Upper lobe of left lung (tissue), 6 donors: ENCODE results near the gene PDXDC1. TPM values are rescaled to one million over a fixed set of nuclear protein-coding genes. Genes with fewer than 3 reads are reported as not detected.
"Not testable (repeated sequence)": the region's sequence is repeated elsewhere in the genome, so short reads cannot be mapped to it uniquely, and the experiment has no call there.

ENCODE experiments used
- ATAC-seq, 2 donors: fragments of 200-7000 bp; cut with Tn5 transposase; one replicate each; pipeline ENCODE4 v1.9.1; 2022; ENCODE audit warnings: mild to moderate bottlenecking in 2 of 2, moderate library complexity in 2 of 2; ENCODE audit not compliant: low FRiP score in 2 of 2
- DNase-seq, 2 donors: peaks; one replicate each; pipeline ENCODE4 v3.0.0-alpha.2; 2019 to 2020
- H3K27ac ChIP-seq, 4 donors: fragments of 200-600 bp; sonication (generic); one replicate each; pipeline ENCODE4 v1.5.1; 2016 to 2019
- H3K27me3 ChIP-seq, 4 donors: fragments of 200-600 bp; sonication (generic); one replicate each; pipeline ENCODE4 v1.5.1; 2017 to 2019
- H3K36me3 ChIP-seq, 4 donors: fragments of 200-600 bp; sonication (generic); one replicate each; pipeline ENCODE4 v1.5.1; 2016 to 2019
- H3K4me1 ChIP-seq, 4 donors: fragments of 200-600 bp; sonication (generic); one replicate each; pipeline ENCODE4 v1.5.1; 2018 to 2019
- H3K4me3 ChIP-seq, 4 donors: fragments of 200-600 bp; sonication (generic); one replicate each; pipeline ENCODE4 v1.5.1; 2017 to 2019; ENCODE audit warnings: mild to moderate bottlenecking in 2 of 4, moderate library complexity in 1 of 4
- H3K9me3 ChIP-seq, 4 donors: fragments of 200-600 bp; sonication (generic); one replicate each; pipeline ENCODE4 v1.5.1; 2018 to 2019
- CTCF ChIP-seq, 6 experiments: fragments of 450-650 bp in 4 of 6; fragments of 200-600 bp in 2 of 6; sonication (generic) in 2 of 6; IDR thresholded peaks; one replicate each; pipeline ENCODE4 v1.5.1; 2016 to 2019; ENCODE audit warnings: antibody characterized with exemption in 6 of 6
- POLR2A ChIP-seq, 4 donors: fragments of 450-650 bp; IDR thresholded peaks; one replicate each; pipeline ENCODE4 v1.5.1; 2016 to 2017; ENCODE audit warnings: antibody characterized with exemption in 4 of 4, mild to moderate bottlenecking in 2 of 4
- POLR2AphosphoS5 ChIP-seq, 2 donors: sonication (generic); formaldehyde crosslinking; IDR thresholded peaks; one replicate each; pipeline ENCODE4 v1.5.1; 2017; ENCODE audit warnings: antibody characterized with exemption in 2 of 2
- WGBS, 2 donors: methylation state at CpG; one replicate each; pipeline ENCODE4 v1.1.5; 2017 to 2018; 5-methylcytosine and 5-hydroxymethylcytosine counted together
- total RNA-seq, 6 donors: library from RNA; depleted of rRNA in 4 of 6; stranded (reverse); fragments of >200 nt in 4 of 6; gene quantifications; one replicate each; pipeline versions ENCODE4 v1.1.0 to v1.2.1, GENCODE V29; 2016 to 2021
- donor health status: DM: no; HTN: no; CAD: no; lungs with moderate emphysema.
- donor health status: DM: no; HTN: yes; CAD: no; lungs with severe emphysema.

The PDXDC1 gene
- 100 to 1,000 TPM in 2 of 6 donors, 10 to 100 TPM in 4; 67.1 to 148 (median 85.2) TPM for total RNA-seq

GRCh38 chr16:14974656-14975417 lies at the start of gene PDXDC1:
Gene PDXDC1, plus strand, starts transcription at chr16:14975026. Its CDS starts 174 bp downstream, at chr16:14975200.
- Histone ChIP-seq H3K4me3 (peak within 1 kb of the TSS; percentile 69 to 98 (median 86)), H3K27ac (peak within 1 kb of the TSS; percentile 92 to 96 (median 94)), H3K4me1 (peaks cover 6 to 21% (median 12%) of the 10 kb centered on the region in 4 donors)
- not testable (repeated sequence) for H3K36me3 ChIP-seq, H3K27me3 ChIP-seq, H3K9me3 ChIP-seq
- ATAC-seq = peak; percentile 97 to 98
- TF ChIP-seq POLR2A (IDR thresholded peaks at IDR 0.05) (peak in 3 of 4 donors; percentile 16 to 97 (median 97)), CTCF (IDR thresholded peaks at IDR 0.05) (peak in 1 of 6 experiments; percentile 8), POLR2AphosphoS5 (IDR thresholded peaks at IDR 0.05) (peak; percentile 76 to 86)
- 0 to 1% methylated on average over 25 to 45 of the region's 74 CpGs for WGBS, 2 donors
- DNase-seq = peak; percentile 94 to 100

- not testable (repeated sequence) for H3K9me3 ChIP-seq
- 74% methylated on average over 6 to 7 of the region's 31 CpGs for WGBS, 2 donors
Measured at GRCh38 chr16:14928064-14928714, 46.6 kb upstream of the PDXDC1 start.

GRCh38 chr16:14929176-14929575 lies 45.6 kb upstream of the PDXDC1 start:
- not testable (repeated sequence) for ATAC-seq, H3K4me1 ChIP-seq, H3K27me3 ChIP-seq, H3K9me3 ChIP-seq, H3K4me3 ChIP-seq, H3K27ac ChIP-seq, H3K36me3 ChIP-seq
- 94% methylated on average over 20 of the region's 26 CpGs; no CpG with 5 or more reads in 1 of the 2 donors for WGBS, 2 donors
- peak in 1 of 2 donors; percentile 68 for DNase-seq

More at GRCh38 chr16:14928064-14928714, 46.6 kb upstream of the PDXDC1 start:
- DNase-seq (peak in 1 of 2 donors; percentile 54), ATAC-seq (peak; percentile 82 to 93)
- not testable (repeated sequence) for H3K4me1 ChIP-seq, H3K36me3 ChIP-seq, H3K4me3 ChIP-seq, H3K27ac ChIP-seq, H3K27me3 ChIP-seq

- not testable (repeated sequence) for H3K36me3 ChIP-seq
Measured at GRCh38 chr16:14930246-14930645, 44.6 kb upstream of the PDXDC1 start.

GRCh38 chr16:14930971-14931370 lies 43.9 kb upstream of the PDXDC1 start:
- WGBS, 2 donors = no CpG with 5 or more reads among the region's 19 CpGs
- H3K27ac ChIP-seq, H3K4me3 ChIP-seq, H3K27me3 ChIP-seq, H3K4me1 ChIP-seq, ATAC-seq, H3K9me3 ChIP-seq, H3K36me3 ChIP-seq: not testable (repeated sequence)
- peak in 1 of 2 donors; percentile 20 for DNase-seq

More at GRCh38 chr16:14930246-14930645, 44.6 kb upstream of the PDXDC1 start:
- H3K27ac ChIP-seq, ATAC-seq, H3K4me1 ChIP-seq, H3K4me3 ChIP-seq, H3K27me3 ChIP-seq, H3K9me3 ChIP-seq: not testable (repeated sequence)
- WGBS, 2 donors = no CpG with 5 or more reads among the region's 25 CpGs
- peak in 1 of 2 donors; percentile 11 for DNase-seq

GRCh38 chr16:14932581-14933375 lies 42.0 kb upstream of the PDXDC1 start:
- H3K4me1 ChIP-seq, H3K36me3 ChIP-seq, H3K4me3 ChIP-seq, H3K27me3 ChIP-seq, ATAC-seq, H3K9me3 ChIP-seq, H3K27ac ChIP-seq: not testable (repeated sequence)
- WGBS, 2 donors = no CpG with 5 or more reads among the region's 47 CpGs
- peak in 1 of 2 donors; percentile 76 for DNase-seq

- not testable (repeated sequence) for H3K36me3 ChIP-seq, H3K27me3 ChIP-seq, H3K9me3 ChIP-seq, H3K27ac ChIP-seq, DNase-seq, H3K4me3 ChIP-seq, ATAC-seq, H3K4me1 ChIP-seq
- no CpG with 5 or more reads among the region's 4 CpGs for WGBS, 2 donors
Measured at GRCh38 chr16:14937143-14937542, 37.7 kb upstream of the PDXDC1 start, which contains the start of gene NPIPA1. Gene NPIPA1, plus strand, starts transcription at chr16:14937443. Its CDS starts 0 bp downstream, at chr16:14937443.

GRCh38 chr16:14937994-14938393 lies 36.8 kb upstream of the PDXDC1 start:
- DNase-seq = peak in 1 of 2 donors; percentile 16
- not testable (repeated sequence) for ATAC-seq, H3K4me1 ChIP-seq, H3K9me3 ChIP-seq, H3K27ac ChIP-seq, H3K27me3 ChIP-seq, H3K4me3 ChIP-seq, H3K36me3 ChIP-seq
- WGBS, 2 donors = 60% methylated on average over 6 of the region's 9 CpGs; no CpG with 5 or more reads in 1 of the 2 donors

GRCh38 chr16:14942686-14943085 lies 32.1 kb upstream of the PDXDC1 start:
- H3K4me3 ChIP-seq, H3K9me3 ChIP-seq, DNase-seq, H3K36me3 ChIP-seq, H3K27ac ChIP-seq, H3K4me1 ChIP-seq, H3K27me3 ChIP-seq, ATAC-seq: not testable (repeated sequence)
- 54 to 89% methylated on average over 3 of the region's 3 CpGs for WGBS, 2 donors
